ENCODE results near the gene ZGPAT. TPM values are rescaled to one million over a fixed set of nuclear protein-coding genes. Genes with fewer than 3 reads are reported as not detected.
A peak's percentile ranks its signal among the peaks of the same experiment; 100 is the strongest.

Gene ZGPAT
- total RNA-seq, 1 donor from 2014 or later, result 28.0 TPM

- Mint-ChIP-seq H3K27me3 (ENCODE audit: unreplicated experiment) (no peaks in the 10 kb centered on the region), H3K36me3 (ENCODE audit: unreplicated experiment) (no peaks in the 10 kb centered on the region), H3K4me1 (ENCODE audit: unreplicated experiment) (peaks cover 32% of the 10 kb centered on the region), H3K27ac (ENCODE audit: unreplicated experiment) (peak overlapping the region; percentile 56), H3K9me3 (ENCODE audit: unreplicated experiment) (no peaks in the 10 kb centered on the region), H3K4me3 (ENCODE audit: unreplicated experiment) (no peak overlapping the region)
- TF ChIP-seq CTCF (IDR thresholded peaks at IDR 0.05), result no peak
- DNase-seq (ENCODE audit: extremely low spot score, unreplicated experiment), result no peak
These were observed 16.7 kb upstream of the ZGPAT start for GRCh38 chr20:63690898-63691710.

- Mint-ChIP-seq H3K4me3 (ENCODE audit: unreplicated experiment) (no peak overlapping the region), H3K27ac (ENCODE audit: unreplicated experiment) (peak overlapping the region; percentile 56), H3K36me3 (ENCODE audit: unreplicated experiment) (no peaks in the 10 kb centered on the region), H3K9me3 (ENCODE audit: unreplicated experiment) (no peaks in the 10 kb centered on the region), H3K4me1 (ENCODE audit: unreplicated experiment) (peaks cover 25% of the 10 kb centered on the region), H3K27me3 (ENCODE audit: unreplicated experiment) (no peaks in the 10 kb centered on the region)
- no peak for TF ChIP-seq CTCF (IDR thresholded peaks at IDR 0.05)
- no peak for DNase-seq (ENCODE audit: extremely low spot score, unreplicated experiment)
These were observed 16.0 kb upstream of the ZGPAT start for GRCh38 chr20:63691711-63692435.

- no peaks in the 10 kb centered on the region for H3K9me3 Mint-ChIP-seq (ENCODE audit: unreplicated experiment)
- H3K27me3 Mint-ChIP-seq (ENCODE audit: unreplicated experiment), result no peaks in the 10 kb centered on the region
- no peak for DNase-seq (ENCODE audit: extremely low spot score, unreplicated experiment)
- no peak overlapping the region for H3K4me3 Mint-ChIP-seq (ENCODE audit: unreplicated experiment)
- H3K36me3 Mint-ChIP-seq (ENCODE audit: unreplicated experiment), result no peaks in the 10 kb centered on the region
- H3K4me1 Mint-ChIP-seq (ENCODE audit: unreplicated experiment), result peaks cover 23% of the 10 kb centered on the region
- peak overlapping the region; percentile 23 for H3K27ac Mint-ChIP-seq (ENCODE audit: unreplicated experiment)
- TF ChIP-seq CTCF (IDR thresholded peaks at IDR 0.05), result no peak
These were observed 15.3 kb upstream of the ZGPAT start for GRCh38 chr20:63692436-63693082.

- H3K4me1 Mint-ChIP-seq (ENCODE audit: unreplicated experiment), result peaks cover 25% of the 10 kb centered on the region
- no peak for TF ChIP-seq CTCF (IDR thresholded peaks at IDR 0.05)
- H3K9me3 Mint-ChIP-seq (ENCODE audit: unreplicated experiment), result no peaks in the 10 kb centered on the region
- no peak for DNase-seq (ENCODE audit: extremely low spot score, unreplicated experiment)
- H3K36me3 Mint-ChIP-seq (ENCODE audit: unreplicated experiment), result no peaks in the 10 kb centered on the region
- H3K27me3 Mint-ChIP-seq (ENCODE audit: unreplicated experiment), result no peaks in the 10 kb centered on the region
- no peak overlapping the region for H3K27ac Mint-ChIP-seq (ENCODE audit: unreplicated experiment)
- no peak overlapping the region for H3K4me3 Mint-ChIP-seq (ENCODE audit: unreplicated experiment)
These were observed 14.6 kb upstream of the ZGPAT start for GRCh38 chr20:63693083-63693732.

Measured in osteocyte (in vitro differentiated cells).